Kidney (tissue), 14 donors: ENCODE results near the gene DEK. TPM values are rescaled to one million over a fixed set of nuclear protein-coding genes. Genes with fewer than 3 reads are reported as not detected.
A peak's percentile ranks its signal among the peaks of the same experiment; 100 is the strongest.

Source experiments
- DNase-seq, 5 donors: peaks; one replicate each; pipeline ENCODE4 v3.0.0-alpha.2; 2013 to 2020
- FAIRE-seq: peaks from 2 replicates; lab custom pipeline; 2012; peaks lifted over from hg19 to GRCh38; lab: Jason Lieb, UNC
- H3K27ac ChIP-seq, 2 donors: one replicate each; pipeline ENCODE4 v1.7.0; 2013; ENCODE audit warnings: low read depth in 2 of 2, low read length in 2 of 2, inconsistent platforms in 1 of 2
- H3K27me3 ChIP-seq: one replicate; pipeline ENCODE4 v1.7.1; 2013; ENCODE audit warnings: low read length, inconsistent platforms; ENCODE audit not compliant: control insufficient read depth, insufficient read depth
- H3K36me3 ChIP-seq, 3 donors: one replicate each; pipeline versions ENCODE4 v1.7.0 to v1.7.1; 2013; ENCODE audit warnings: low read length in 3 of 3, control low read depth in 1 of 3, inconsistent platforms in 1 of 3; ENCODE audit not compliant: insufficient read depth in 3 of 3, control insufficient read depth in 2 of 3
- H3K4me1 ChIP-seq, 3 donors: one replicate each; pipeline versions ENCODE4 v1.7.0 to v1.7.1; 2013; ENCODE audit warnings: low read length in 3 of 3, inconsistent platforms in 1 of 3, low read depth in 1 of 3; ENCODE audit not compliant: control insufficient read depth in 2 of 3, insufficient read depth in 2 of 3
- H3K4me3 ChIP-seq, 3 donors: one replicate each; pipeline versions ENCODE4 v1.7.0 to v1.8.1; 2013; ENCODE audit warnings: low read length in 3 of 3, control low read depth in 1 of 3, inconsistent platforms in 1 of 3
- H3K9ac ChIP-seq, 3 donors: one replicate each; pipeline versions ENCODE4 v1.7.0 to v1.7.1; 2013; ENCODE audit warnings: low read length in 3 of 3, control low read depth in 1 of 3, inconsistent platforms in 1 of 3
- H3K9me3 ChIP-seq, 3 donors: one replicate each; pipeline versions ENCODE4 v1.7.0 to v1.7.1; 2013; ENCODE audit warnings: low read length in 3 of 3, control low read depth in 1 of 3, inconsistent platforms in 1 of 3; ENCODE audit not compliant: control insufficient read depth in 2 of 3, insufficient read depth in 1 of 3
- CTCF ChIP-seq: IDR thresholded peaks from 3 replicates; pipeline ENCODE4 v1.5.1; 2012; ENCODE audit warnings: mild to moderate bottlenecking, moderate library complexity, borderline replicate concordance; ENCODE audit not compliant: insufficient read depth; ENCODE audit errors: extremely low read depth
- intact Hi-C: fragments of 100-400 bp; cut with DNase I; formaldehyde crosslinking; loops from one replicate; pipeline ENCODE4 v1.11.1; 2022
- polyA plus RNA-seq: library from polyadenylated mRNA; stranded (reverse); fragments of 350-450 nt; fragmentation: Illumina TruSeq; extraction: RNeasy Lipid Tissue Mini Kit (QIAGEN cat#74804); gene quantifications from one replicate; pipeline ENCODE4 v1.2.3, GENCODE V29; 2014; ENCODE audit warnings: low read depth, low replicate concordance; ENCODE audit not compliant: insufficient read depth
- total RNA-seq: library from RNA; stranded (reverse); fragmentation: NEBNext Ultra II Directional; extraction: Animal tissue kit (Norgen Biotek cat#: 25700); gene quantifications from one replicate; pipeline ENCODE4 v1.2.1, GENCODE V29; 2021
- donor health status: control.
- donor health status: control.
- donor health status: control.
- donor health status: control.
- donor health status: control.
- donor health status: DM: yes; HTN: yes; CAD: no.
- donor health status: Normal renal cell carcinoma (clear cell type).

Gene DEK
- total and polyA plus RNA-seq, 2 donors from 2014 or later: 23.7 to 67.2 TPM

GRCh38 chr6:18242062-18242851 is 22.1 kb downstream of the DEK start:
- H3K27me3 ChIP-seq: no peaks in the 10 kb centered on the region
- H3K27ac ChIP-seq: no peak overlapping the region
- H3K4me3 ChIP-seq: no peak overlapping the region
- no peak for DNase-seq
- H3K9me3 ChIP-seq: no peaks in the 10 kb centered on the region
- no peak for FAIRE-seq
- no peak overlapping the region for H3K9ac ChIP-seq
- H3K4me1 ChIP-seq: no peaks in the 10 kb centered on the region
- intact Hi-C loops: no loop called here
- H3K36me3 ChIP-seq: peaks cover 3 to 12% (median 6%) of the 10 kb centered on the region in 3 donors
- no peak for TF ChIP-seq CTCF

GRCh38 chr6:18241208-18242038 is 22.9 kb downstream of the DEK start:
- Histone ChIP-seq H3K9ac (no peak overlapping the region), H3K4me1 (no peaks in the 10 kb centered on the region), H3K27ac (no peak overlapping the region), H3K27me3 (no peaks in the 10 kb centered on the region), H3K36me3 (peaks cover 3 to 12% (median 6%) of the 10 kb centered on the region in 3 donors), H3K9me3 (no peaks in the 10 kb centered on the region), H3K4me3 (no peak overlapping the region)
- intact Hi-C loops: no loop called here
- no peak for TF ChIP-seq CTCF
- FAIRE-seq (no peak), DNase-seq (no peak)

GRCh38 chr6:18240230-18240629 is 24.1 kb downstream of the DEK start:
- intact Hi-C loops: no loop called here
- no peaks in the 10 kb centered on the region for H3K9me3 ChIP-seq
- no peaks in the 10 kb centered on the region for H3K4me1 ChIP-seq
- no peak for TF ChIP-seq CTCF
- no peak overlapping the region for H3K9ac ChIP-seq
- H3K36me3 ChIP-seq: peaks cover 3 to 12% (median 6%) of the 10 kb centered on the region in 3 donors
- FAIRE-seq (no peak), DNase-seq (peak in 2 of 5 donors; percentile 27 to 50)
- H3K27me3 ChIP-seq: no peaks in the 10 kb centered on the region
- H3K27ac ChIP-seq: no peak overlapping the region
- H3K4me3 ChIP-seq: no peak overlapping the region
